ENCODE data around the gene FNDC8. TPM values are rescaled to one million over a fixed set of nuclear protein-coding genes. Genes with fewer than 3 reads are reported as not detected.

The FNDC8 gene
- polyA plus RNA-seq, 2 of the 4 experiments (the other 2 are of a cell fraction) = not detected

- no peak for TF ChIP-seq CHD2 (IDR thresholded peaks at IDR 0.05; ENCODE audit: low read length, partially characterized antibody)
Measured at GRCh38 chr17:35164716-35165115, 43.3 kb downstream of the FNDC8 start (continued).

GRCh38 chr17:35166526-35166925 lies 45.1 kb downstream of the FNDC8 start:
- Histone ChIP-seq H3K9me3 (no peaks in the 10 kb centered on the region), H3K4me1 (peaks cover 1% of the 10 kb centered on the region; the same call in 2 of the 3 replicates), H3K4me3 (no peak overlapping the region), H3K4me2 (no peak overlapping the region), H3K27ac (no peak overlapping the region)
- ChIA-PET POLR2A (interaction anchor here (0.6 kb wide), 1 partner anchor 1876 kb away, joined by 3 read pairs; no protein-coding TSS in a partner anchor), CTCF (interaction anchor here (2.9 to 13.9 kb wide), 2 partner anchors 8 to 372 kb away, joined by 9 to 308 read pairs; partner anchors contain the start of gene SLFN12L)
- 69% methylated on average over 5 of the region's 5 CpGs for WGBS (ENCODE audit: missing lambda C conversion rate)
- FAIRE-seq (no peak), ATAC-seq (no peak), DNase-seq (ENCODE audit: low read depth in 1 of 2, low spot score in 1 of 2) (no peak)
- TF ChIP-seq HOXB5 (CRISPR knock-in tag; IDR thresholded peaks at IDR 0.05) (no peak), PBX3 (IDR thresholded peaks at IDR 0.05) (no peak), HOXB13 (CRISPR knock-in tag; IDR thresholded peaks at IDR 0.05; ENCODE audit: low read depth) (no peak), HOXA7 (CRISPR knock-in tag; IDR thresholded peaks at IDR 0.05) (no peak), KDM5A (IDR thresholded peaks at IDR 0.05) (no peak), NFE2L2 (conservative IDR thresholded peaks at IDR 0.05; ENCODE audit: low read length) (no peak)

GRCh38 chr17:35167046-35167445 lies 45.6 kb downstream of the FNDC8 start:
- no peak overlapping the region for H3K4me2 ChIP-seq
- H3K27ac ChIP-seq = no peak overlapping the region
- 39% methylated on average over 3 of the region's 3 CpGs for WGBS (ENCODE audit: missing lambda C conversion rate)
- H3K4me3 ChIP-seq = no peak overlapping the region
- no peak for DNase-seq (ENCODE audit: low read depth in 1 of 2, low spot score in 1 of 2)
- ChIA-PET CTCF (interaction anchor here (0.8 to 13.9 kb wide), 5 partner anchors 8 to 580 kb away, joined by 3 to 308 read pairs (median 3); partner anchors contain the start of genes RAD51D and SLFN12L), POLR2A (no interaction called here)
- no peak for ATAC-seq
- peaks cover 6% of the 10 kb centered on the region; the same call in 2 of the 3 replicates for H3K4me1 ChIP-seq
- TF ChIP-seq ZFP36 (IDR thresholded peaks at IDR 0.05; ENCODE audit: borderline replicate concordance, partially characterized antibody) (no peak), POLR2A (IDR thresholded peaks at IDR 0.05; ENCODE audit: low read length) (no peak), MAX (IDR thresholded peaks at IDR 0.05) (no peak), SMC3 (IDR thresholded peaks at IDR 0.05) (no peak), RARB (CRISPR knock-in tag; IDR thresholded peaks at IDR 0.05) (no peak), HOXA7 (CRISPR knock-in tag; IDR thresholded peaks at IDR 0.05) (no peak), RCOR1 (IDR thresholded peaks at IDR 0.05; ENCODE audit: low read depth, low read length) (no peak), REST (IDR thresholded peaks at IDR 0.05) (no peak)
- H3K9me3 ChIP-seq = no peaks in the 10 kb centered on the region
- no peak for FAIRE-seq

GRCh38 chr17:35167666-35168065 lies 46.3 kb downstream of the FNDC8 start:
- TF ChIP-seq SMC3 (IDR thresholded peaks at IDR 0.05) (no peak), ZFP36 (IDR thresholded peaks at IDR 0.05; ENCODE audit: borderline replicate concordance, partially characterized antibody) (no peak)
- CTCF ChIA-PET = interaction anchor here (0.8 to 13.9 kb wide), 6 partner anchors 9 to 579 kb away, joined by 3 to 308 read pairs (median 3); partner anchors contain the start of genes RAD51D and SLFN12L
- FAIRE-seq = no peak

More at GRCh38 chr17:35167666-35168065, 46.3 kb downstream of the FNDC8 start:
- no peak overlapping the region for H3K4me3 ChIP-seq
- no peak overlapping the region for H3K27ac ChIP-seq
- 6% methylated on average over 1 of the region's 1 CpG for WGBS (ENCODE audit: missing lambda C conversion rate)
- POLR2A ChIA-PET = interaction anchor here (0.5 kb wide), 1 partner anchor 415 kb away, joined by 3 read pairs; no protein-coding TSS in a partner anchor
- DNase-seq (ENCODE audit: low read depth in 1 of 2, low spot score in 1 of 2) = no peak
- ATAC-seq = no peak
- H3K4me1 ChIP-seq = peaks cover 6% of the 10 kb centered on the region; the same call in 2 of the 3 replicates
- no peaks in the 10 kb centered on the region for H3K9me3 ChIP-seq
- no peak overlapping the region for H3K4me2 ChIP-seq

Measured in A549 (cell line).